Pons (tissue), 1 donor: ENCODE results near the gene NSA2.

Source experiments
- DNase-seq: peaks from one replicate; pipeline ENCODE4 v3.0.0-alpha.2; 2016; ENCODE audit warnings: low spot score

The NSA2 gene

DNA sequence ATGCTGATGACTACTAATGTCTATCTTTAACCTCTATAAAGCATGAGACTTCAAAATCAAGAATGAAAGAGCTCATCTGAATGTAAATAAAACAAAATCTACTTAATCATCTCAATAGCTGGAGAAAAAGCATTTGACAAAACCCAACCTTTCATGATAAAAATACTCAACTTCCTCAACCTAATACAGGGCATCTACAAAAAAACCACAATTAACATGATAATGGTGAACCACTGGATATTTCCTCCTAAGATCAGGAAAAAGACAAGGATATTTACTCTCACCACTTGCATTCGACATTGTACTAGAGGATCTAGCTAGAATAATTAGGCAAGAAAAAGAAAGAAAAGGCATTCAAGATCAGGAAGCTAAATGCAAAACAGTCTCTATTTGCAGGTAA, 49.8 kb downstream of the NSA2 start:
- no peak for DNase-seq

DNA sequence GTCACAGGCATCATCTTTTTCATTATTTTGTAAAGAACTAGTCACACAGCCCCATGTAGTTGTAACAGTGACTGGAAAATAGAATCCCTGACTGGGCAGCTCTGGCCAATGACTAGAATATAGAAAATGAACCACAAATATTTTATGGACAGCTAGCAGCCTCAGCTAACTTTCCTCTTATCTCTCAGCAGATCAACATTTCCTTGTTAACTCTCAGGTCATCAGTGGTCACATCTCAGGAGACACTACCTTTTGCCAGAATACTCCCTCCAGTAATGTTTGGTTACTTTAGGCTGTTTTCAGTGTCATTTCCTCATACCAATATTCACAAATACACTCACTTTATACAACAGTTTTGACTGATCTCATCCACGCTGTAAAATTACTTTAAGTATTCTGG, 55.2 kb downstream of the NSA2 start:
- DNase-seq, result no peak

GRCh38 chr5:74829413-74829812, 62.4 kb downstream of the NSA2 start:
- DNase-seq, result no peak
